ENCODE measurements around the gene NT5DC1. TPM values are rescaled to one million over a fixed set of nuclear protein-coding genes. Genes with fewer than 3 reads are reported as not detected.

Gene NT5DC1
- 7.3 and 11.7 TPM in 2 replicates for total RNA-seq

DNA sequence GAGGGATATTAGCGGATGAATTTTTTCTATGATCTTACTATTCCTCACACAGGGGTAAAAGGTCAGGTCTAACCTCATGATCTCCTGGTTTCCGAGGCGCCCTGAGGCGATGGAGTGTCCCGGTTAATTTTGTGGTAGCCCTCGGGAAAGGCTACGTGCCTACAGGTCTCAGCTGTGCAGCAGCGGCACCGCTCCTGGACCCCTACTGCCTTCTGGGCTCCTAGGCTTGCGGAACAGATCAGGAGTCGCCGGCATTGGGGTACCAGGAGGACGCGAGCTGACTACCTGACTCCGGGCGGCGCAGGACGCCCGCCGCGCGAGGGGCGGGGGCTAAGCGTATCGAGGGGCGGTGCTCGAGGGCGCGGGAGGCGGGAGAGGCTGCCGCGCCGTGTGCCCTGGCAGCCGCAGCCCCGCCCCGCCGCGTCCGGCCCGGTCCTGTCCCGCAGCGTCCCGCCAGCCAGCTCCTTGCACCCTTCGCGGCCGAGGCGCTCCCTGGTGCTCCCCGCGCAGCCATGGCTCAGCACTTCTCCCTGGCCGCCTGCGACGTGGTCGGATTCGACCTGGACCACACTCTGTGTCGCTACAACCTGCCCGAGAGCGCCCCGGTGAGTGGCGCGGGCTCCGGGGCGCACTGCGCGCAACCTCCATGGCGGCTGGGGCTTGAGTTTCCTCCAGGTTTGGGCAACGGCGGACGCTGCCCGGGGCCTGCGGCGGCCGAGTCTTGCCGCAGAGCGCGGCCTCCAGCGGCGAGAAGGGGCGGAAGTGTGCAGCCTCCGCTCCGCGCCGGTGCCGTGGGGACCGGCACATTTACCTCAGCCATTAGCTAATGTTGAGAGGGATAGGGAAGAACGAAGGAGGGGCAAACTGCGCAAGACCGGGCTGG lies at the start of gene NT5DC1:
NT5DC1 (plus strand) TSS at position 435 of the 883 bp plus-strand sequence; CDS start at position 513, 78 bp downstream.

DNA sequence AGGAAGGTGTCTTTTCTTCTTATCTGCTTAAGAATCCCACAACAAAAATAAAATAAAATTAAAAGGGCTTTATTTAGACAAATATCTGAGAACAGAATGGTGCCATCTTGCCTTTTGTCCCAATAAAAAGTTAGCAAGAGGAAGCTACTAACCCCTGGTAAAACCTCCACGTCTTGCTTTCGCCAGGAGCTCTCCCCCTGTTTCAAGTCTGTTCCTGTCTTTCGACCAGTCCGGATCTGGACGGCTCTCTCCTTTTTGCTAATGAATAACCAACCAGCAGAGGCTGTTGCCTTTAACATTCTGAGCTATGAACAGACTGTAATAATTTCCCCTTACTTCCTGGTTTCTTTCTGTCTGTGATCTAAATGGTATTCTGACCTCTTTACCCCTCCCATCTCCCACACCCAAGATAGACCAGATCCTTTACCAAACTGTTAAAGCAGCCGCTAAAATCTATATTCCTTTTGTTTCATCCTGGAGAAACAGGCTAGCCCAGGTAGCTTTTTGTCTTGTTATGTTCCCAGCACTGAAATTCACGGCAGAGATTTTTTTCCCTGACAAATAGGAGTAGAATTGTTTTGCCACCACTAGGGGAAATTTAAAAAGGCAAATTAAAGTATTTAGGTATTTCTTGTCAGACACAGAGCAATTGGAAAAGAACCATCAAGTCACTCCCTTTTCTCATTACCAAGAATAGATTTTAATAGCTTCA lies 39.9 kb upstream of the NT5DC1 start, which contains the start of gene FRK:
FRK (minus strand) TSS at position 320 of the 712 bp plus-strand sequence. CDS start 580 bp downstream, outside the sequence.

DNA sequence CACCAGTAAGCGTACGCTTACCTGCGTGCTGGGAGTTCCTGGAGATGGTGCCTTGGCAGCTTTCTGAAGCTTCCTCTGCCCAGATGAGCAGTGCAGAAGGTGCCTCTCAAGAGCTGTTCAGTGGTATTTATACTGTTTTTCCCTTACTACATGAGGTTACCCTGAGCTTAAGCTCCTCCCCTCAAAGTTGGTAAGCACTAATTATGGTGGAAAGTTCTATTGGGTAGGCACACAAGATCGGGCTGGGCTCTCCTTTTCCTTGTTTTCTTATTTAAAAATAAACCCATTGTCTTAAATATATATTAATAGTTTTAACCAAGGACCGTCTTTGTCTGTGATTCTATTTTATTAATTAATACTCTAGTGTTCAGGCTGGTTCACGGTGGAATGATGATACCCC lies 25.4 kb downstream of the NT5DC1 start, which contains the start of gene COL10A1:
COL10A1 (minus strand) TSS at position 101 of the 400 bp plus-strand sequence. CDS start 640 bp downstream, outside the sequence.

GRCh38 chr6:116253505-116254296 lies 153.0 kb downstream of the NT5DC1 start, which contains the start of gene TSPYL4:
Gene TSPYL4 (minus strand): TSS chr6:116254075. CDS start chr6:116254008, 67 bp downstream.

DNA sequence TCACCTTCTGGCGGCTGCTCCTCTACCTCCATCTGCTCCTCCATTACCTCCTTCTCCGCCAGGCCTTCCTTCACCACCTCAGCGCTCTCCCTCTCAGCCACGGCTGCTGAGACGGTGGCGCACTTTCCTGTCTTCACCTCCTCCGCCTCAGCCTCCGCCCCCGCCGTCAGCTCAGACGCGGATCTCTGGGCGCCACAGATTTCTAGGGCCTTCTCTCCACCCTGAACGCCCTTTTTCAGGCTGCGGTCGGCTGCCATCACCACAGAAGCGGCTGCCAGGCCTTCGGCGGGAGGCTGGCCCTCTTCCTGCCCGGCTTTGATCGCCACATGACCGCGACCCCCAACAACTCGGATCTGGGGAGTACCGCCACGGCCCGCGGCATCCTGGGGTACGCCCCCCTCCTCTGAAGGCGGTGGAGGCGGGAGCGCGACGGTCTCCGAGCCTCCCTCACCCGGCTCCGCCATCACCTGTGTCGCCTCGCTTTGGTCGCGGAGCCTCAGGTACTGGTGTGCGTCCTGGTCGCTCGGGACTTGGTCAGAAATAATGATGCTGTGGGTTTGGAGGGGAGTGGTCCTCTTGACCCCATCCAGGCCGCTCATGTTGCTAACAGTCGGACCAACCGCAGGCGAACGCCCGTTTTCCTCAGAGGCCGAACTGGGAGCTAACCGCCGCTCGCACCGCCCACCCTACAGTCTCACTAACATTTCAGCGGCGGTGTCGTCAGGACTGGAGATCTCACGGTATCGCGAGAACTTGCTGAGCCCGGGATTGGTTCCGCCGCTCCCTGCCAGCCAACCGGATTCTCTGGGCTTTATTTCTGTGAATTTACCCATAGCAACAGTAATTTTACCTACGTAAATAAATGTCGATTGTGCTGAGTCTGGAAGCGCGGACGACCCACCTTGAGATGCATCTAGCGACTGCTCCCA lies 178.8 kb downstream of the NT5DC1 start, which contains the start of gene TSPYL1:
TSPYL1 (minus strand) TSS at position 699 of the 929 bp plus-strand sequence; CDS start at position 599, 100 bp downstream.

Other genes starting within 250 kb of the NT5DC1 start
- gene FRK, start 40.0 kb upstream of the NT5DC1 start, total RNA-seq = 1.0 and 1.6 TPM in 2 replicates
- gene COL10A1, start 25.3 kb downstream of the NT5DC1 start, total RNA-seq = under 0.01 TPM in 2 replicates
- 17.5 and 22.3 TPM in 2 replicates for gene TSPYL4, start 153.2 kb downstream of the NT5DC1 start, total RNA-seq
- gene TSPYL1, start 179.1 kb downstream of the NT5DC1 start, total RNA-seq = 91.6 and 126 TPM in 2 replicates